DMS153 treated with DMSO at 0.1 percent for 48 hours (cell line): Measurements from ENCODE around the gene LTB.

Source experiments
- DNase-seq: peaks from one replicate; lab custom pipeline; 2025; ENCODE audit not compliant: unreplicated experiment; lab: John Stamatoyannopoulos, UW

LTB gene

DNA sequence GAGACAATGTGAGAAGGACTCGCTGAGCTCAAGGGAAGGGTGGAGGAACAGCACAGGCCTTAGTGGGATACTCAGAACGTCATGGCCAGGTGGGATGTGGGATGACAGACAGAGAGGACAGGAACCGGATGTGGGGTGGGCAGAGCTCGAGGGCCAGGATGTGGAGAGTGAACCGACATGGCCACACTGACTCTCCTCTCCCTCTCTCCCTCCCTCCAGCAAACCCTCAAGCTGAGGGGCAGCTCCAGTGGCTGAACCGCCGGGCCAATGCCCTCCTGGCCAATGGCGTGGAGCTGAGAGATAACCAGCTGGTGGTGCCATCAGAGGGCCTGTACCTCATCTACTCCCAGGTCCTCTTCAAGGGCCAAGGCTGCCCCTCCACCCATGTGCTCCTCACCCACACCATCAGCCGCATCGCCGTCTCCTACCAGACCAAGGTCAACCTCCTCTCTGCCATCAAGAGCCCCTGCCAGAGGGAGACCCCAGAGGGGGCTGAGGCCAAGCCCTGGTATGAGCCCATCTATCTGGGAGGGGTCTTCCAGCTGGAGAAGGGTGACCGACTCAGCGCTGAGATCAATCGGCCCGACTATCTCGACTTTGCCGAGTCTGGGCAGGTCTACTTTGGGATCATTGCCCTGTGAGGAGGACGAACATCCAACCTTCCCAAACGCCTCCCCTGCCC, 5.2 kb downstream of the LTB start:
- DNase-seq: no peak

- no peak for DNase-seq
Observed at GRCh38 chr6:31575952-31576685, 6.1 kb downstream of the LTB start.

GRCh38 chr6:31575335-31575901, 6.8 kb downstream of the LTB start, which contains the start of gene TNF:
TNF (plus strand) TSS chr6:31575565; CDS start chr6:31575742, 177 bp downstream.
- DNase-seq: no peak

DNA sequence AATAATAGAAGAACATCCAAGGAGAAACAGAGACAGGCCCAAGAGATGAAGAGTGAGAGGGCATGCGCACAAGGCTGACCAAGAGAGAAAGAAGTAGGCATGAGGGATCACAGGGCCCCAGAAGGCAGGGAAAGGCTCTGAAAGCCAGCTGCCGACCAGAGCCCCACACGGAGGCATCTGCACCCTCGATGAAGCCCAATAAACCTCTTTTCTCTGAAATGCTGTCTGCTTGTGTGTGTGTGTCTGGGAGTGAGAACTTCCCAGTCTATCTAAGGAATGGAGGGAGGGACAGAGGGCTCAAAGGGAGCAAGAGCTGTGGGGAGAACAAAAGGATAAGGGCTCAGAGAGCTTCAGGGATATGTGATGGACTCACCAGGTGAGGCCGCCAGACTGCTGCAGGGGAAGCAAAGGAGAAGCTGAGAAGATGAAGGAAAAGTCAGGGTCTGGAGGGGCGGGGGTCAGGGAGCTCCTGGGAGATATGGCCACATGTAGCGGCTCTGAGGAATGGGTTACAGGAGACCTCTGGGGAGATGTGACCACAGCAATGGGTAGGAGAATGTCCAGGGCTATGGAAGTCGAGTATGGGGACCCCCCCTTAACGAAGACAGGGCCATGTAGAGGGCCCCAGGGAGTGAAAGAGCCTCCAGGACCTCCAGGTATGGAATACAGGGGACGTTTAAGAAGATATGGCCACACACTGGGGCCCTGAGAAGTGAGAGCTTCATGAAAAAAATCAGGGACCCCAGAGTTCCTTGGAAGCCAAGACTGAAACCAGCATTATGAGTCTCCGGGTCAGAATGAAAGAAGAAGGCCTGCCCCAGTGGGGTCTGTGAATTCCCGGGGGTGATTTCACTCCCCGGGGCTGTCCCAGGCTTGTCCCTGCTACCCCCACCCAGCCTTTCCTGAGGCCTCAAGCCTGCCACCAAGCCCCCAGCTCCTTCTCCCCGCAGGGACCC, 7.8 kb downstream of the LTB start:
- no peak for DNase-seq

- DNase-seq: no peak
Observed at GRCh38 chr6:31573239-31574105, 8.8 kb downstream of the LTB start.

DNA sequence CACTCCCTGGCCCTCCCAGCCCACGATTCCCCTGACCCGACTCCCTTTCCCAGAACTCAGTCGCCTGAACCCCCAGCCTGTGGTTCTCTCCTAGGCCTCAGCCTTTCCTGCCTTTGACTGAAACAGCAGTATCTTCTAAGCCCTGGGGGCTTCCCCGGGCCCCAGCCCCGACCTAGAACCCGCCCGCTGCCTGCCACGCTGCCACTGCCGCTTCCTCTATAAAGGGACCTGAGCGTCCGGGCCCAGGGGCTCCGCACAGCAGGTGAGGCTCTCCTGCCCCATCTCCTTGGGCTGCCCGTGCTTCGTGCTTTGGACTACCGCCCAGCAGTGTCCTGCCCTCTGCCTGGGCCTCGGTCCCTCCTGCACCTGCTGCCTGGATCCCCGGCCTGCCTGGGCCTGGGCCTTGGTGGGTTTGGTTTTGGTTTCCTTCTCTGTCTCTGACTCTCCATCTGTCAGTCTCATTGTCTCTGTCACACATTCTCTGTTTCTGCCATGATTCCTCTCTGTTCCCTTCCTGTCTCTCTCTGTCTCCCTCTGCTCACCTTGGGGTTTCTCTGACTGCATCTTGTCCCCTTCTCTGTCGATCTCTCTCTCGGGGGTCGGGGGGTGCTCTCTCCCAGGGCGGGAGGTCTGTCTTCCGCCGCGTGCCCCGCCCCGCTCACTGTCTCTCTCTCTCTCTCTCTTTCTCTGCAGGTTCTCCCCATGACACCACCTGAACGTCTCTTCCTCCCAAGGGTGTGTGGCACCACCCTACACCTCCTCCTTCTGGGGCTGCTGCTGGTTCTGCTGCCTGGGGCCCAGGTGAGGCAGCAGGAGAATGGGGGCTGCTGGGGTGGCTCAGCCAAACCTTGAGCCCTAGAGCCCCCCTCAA, 9.9 kb downstream of the LTB start, which contains the start of gene LTA:
Gene LTA, plus strand, starts transcription at position 249 of the 871 bp plus-strand sequence. Its CDS starts 454 bp downstream, at position 703.
- no peak for DNase-seq

DNA sequence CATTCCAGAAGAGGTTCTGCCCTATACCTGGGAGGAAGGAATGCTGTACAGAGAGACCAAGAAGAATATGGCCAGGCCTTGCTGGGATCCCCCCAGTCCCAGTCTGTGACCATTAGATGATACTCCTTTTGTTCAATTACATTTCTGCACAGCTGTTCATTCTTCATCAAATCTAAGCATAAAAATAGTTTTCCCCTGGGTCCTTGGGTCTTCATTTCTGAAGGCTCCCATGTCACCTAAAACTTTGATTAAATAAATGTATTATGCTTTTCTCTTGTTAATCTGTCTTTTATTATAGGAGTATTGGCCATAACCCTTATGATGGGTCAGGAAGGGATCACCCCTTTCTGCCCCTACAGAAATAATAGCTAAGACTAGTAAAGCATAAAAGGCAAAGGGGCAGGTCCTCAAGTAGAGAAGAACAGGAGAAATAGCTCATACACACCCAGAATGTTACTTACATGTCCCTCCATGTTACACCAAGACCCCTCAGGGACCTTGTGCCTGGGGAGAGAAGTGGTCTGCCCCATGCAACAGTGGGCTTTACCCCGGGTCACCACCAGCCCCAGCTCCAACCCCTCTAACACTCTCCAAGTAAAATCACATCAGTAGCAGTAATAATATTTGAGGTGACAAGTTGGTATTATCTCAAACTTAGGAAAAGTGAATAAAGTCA, 12.2 kb downstream of the LTB start:
- no peak for DNase-seq

DNA sequence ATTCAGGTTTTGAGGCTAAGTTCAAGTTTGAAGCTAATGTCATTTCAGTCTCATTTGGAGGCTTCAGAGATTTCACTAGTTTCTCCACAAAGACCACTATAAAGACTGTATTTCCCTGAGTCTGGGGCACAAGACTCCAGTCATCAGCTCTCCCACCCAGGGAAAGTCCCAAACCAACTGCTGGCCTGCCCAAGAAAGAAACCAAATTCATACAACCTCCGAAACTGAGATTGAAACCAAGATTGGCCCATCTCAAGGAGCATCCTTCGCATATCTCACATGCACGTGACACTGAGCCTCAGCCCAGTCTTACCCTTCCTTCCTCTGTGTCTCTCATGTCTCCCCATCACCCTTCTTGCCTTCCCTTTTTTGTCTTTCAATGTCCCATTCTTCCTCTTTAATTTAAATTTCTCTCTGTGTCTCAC, 13.7 kb downstream of the LTB start:
- no peak for DNase-seq

GRCh38 chr6:31567531-31568370, 14.5 kb downstream of the LTB start:
- DNase-seq: no peak

DNA sequence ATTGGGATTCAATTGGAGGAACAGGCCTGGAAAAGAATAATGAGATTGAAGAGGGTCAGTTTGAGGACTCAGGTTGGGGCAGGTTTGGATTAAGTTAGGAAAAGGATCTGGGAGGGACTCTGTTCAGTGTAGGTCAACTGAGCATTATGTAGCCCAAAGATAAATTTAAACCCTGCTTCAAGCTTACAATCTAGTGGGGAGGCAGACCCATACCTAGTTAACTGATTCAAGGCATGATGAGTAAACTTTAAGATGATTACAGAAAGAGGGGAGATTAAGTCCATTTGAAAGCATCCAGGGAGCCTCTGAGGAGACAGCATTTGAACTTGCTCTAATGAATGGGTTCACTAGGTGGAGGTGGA, 21.5 kb downstream of the LTB start:
- no peak for DNase-seq

- no peak for DNase-seq
Observed at GRCh38 chr6:31559958-31560696, 22.1 kb downstream of the LTB start.

GRCh38 chr6:31559606-31559957, 22.6 kb downstream of the LTB start:
- no peak for DNase-seq

DNA sequence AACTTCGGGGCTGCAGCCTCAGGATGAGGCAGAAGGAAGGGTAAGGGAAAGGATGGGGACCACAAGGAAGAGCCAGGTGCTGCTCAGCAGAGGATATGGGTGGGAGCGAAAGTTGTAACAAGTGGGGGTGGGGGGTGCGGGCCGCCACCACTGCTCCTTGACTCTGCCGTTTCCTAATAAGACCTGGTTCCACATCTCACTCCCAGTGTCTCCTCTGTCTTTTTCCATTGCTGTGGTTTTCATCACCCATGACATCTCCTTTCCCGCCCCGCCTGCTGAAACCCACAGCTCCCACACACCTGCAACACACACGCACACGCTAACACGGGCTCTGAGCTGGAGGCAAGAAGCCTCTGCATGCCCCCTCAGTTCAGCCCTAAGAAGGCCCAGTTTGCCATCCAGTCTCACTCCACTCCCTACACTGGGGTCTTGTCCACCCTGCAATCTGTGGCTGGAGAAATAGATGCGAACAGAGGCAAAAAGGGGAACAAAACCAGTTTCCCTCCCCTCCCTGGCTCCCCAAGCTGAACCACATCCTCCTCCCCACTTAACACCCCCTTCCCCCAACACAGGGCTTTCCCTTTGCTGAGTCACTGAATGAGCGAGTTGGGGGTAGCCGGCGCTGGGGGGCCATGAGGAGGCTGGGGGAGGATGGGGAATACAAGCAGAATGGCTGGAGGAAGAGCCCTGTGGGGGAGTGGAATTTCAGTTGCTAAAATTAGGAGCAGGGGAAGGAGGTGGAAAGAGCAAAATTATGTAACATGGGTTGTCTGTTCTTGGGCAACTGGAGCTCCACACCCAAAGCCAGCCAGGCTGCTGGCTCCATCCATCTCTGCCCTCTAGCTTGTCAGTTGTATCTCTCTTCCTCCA, 23.4 kb downstream of the LTB start:
- no peak for DNase-seq

DNA sequence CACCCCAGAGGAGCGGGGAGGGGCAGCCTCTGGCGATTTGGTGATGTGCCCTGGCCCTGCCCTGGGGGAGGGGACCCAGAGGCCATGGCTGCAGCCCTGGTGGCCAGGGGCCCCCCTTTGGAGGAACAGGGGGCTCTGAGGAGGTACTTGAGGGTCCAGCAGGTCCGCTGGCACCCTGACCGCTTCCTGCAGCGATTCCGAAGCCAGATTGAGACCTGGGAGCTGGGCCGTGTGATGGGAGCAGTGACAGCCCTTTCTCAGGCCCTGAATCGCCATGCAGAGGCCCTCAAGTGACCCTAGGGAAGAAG, 24.0 kb downstream of the LTB start:
- no peak for DNase-seq

- no peak for DNase-seq
Observed at GRCh38 chr6:31557443-31558317, 24.5 kb downstream of the LTB start.
